DOHH2 (cell line): Measurements from ENCODE around the gene CHKB.
"Not testable (repeated sequence)": the region's sequence is repeated elsewhere in the genome, so short reads cannot be mapped to it uniquely, and the experiment has no call there.

Source experiments
- H3F3A ChIP-seq: fragments of 200-600 bp; sonication (generic), shearing (Covaris generic); 2 replicates; pipeline ENCODE4 v1.6.0; 2016; ENCODE audit warnings: antibody characterized with exemption, mild to moderate bottlenecking; ENCODE audit not compliant: control insufficient read depth, insufficient read depth
- H3K27ac ChIP-seq: fragments of 200-600 bp; sonication (generic); 2 replicates; pipeline ENCODE4 v1.5.1; 2014; ENCODE audit warnings: low read depth, mild to moderate bottlenecking, low read length, moderate library complexity
- H3K27me3 ChIP-seq: fragments of 200-600 bp; sonication (generic); 2 replicates; pipeline ENCODE4 v1.6.1; 2014; ENCODE audit warnings: mild to moderate bottlenecking, low read length, mixed read lengths; ENCODE audit not compliant: control insufficient read depth
- H3K36me3 ChIP-seq: fragments of 200-600 bp; sonication (generic); 2 replicates; pipeline ENCODE4 v1.6.1; 2014; ENCODE audit warnings: mild to moderate bottlenecking, low read length, moderate library complexity, mixed read lengths; ENCODE audit not compliant: control insufficient read depth
- H3K4me1 ChIP-seq: fragments of 200-600 bp; sonication (generic); 2 replicates; pipeline ENCODE4 v1.6.1; 2014; ENCODE audit warnings: mild to moderate bottlenecking, low read length, mixed read lengths; ENCODE audit not compliant: control insufficient read depth
- H3K4me2 ChIP-seq: fragments of 200-600 bp; sonication (generic); 2 replicates; pipeline ENCODE4 v1.6.0; 2014; ENCODE audit warnings: mild to moderate bottlenecking, low read length, moderate library complexity
- H3K4me3 ChIP-seq: fragments of 200-600 bp; sonication (generic); 2 replicates; pipeline ENCODE4 v1.5.1; 2014; ENCODE audit warnings: mild to moderate bottlenecking, low read length, mixed read lengths
- H3K79me2 ChIP-seq: fragments of 200-600 bp; sonication (generic); 2 replicates; pipeline ENCODE4 v1.6.1; 2014; ENCODE audit warnings: mild to moderate bottlenecking, low read length, mixed read lengths; ENCODE audit not compliant: control insufficient read depth
- H3K9me2 ChIP-seq: fragments of 200-600 bp; sonication (generic); replicated peaks from 2 replicates; pipeline ENCODE4 v1.6.1; 2014; ENCODE audit warnings: mild to moderate bottlenecking, low read length, mixed read lengths; ENCODE audit not compliant: control insufficient read depth
- H3K9me3 ChIP-seq: fragments of 200-600 bp; sonication (generic); 2 replicates; pipeline ENCODE4 v1.6.1; 2014; ENCODE audit warnings: antibody characterized with exemption, low read length, mixed read lengths; ENCODE audit not compliant: control insufficient read depth, insufficient read depth
- H4K20me1 ChIP-seq: fragments of 200-600 bp; sonication (generic); 2 replicates; pipeline ENCODE4 v1.6.0; 2014; ENCODE audit warnings: low read depth, mild to moderate bottlenecking, antibody characterized with exemption, low read length, moderate library complexity; ENCODE audit not compliant: control insufficient read depth, insufficient read depth
- CTCF ChIP-seq: fragments of 200-600 bp; sonication (generic); IDR thresholded peaks from one replicate; pipeline ENCODE4 v1.5.1; 2014; ENCODE audit warnings: antibody characterized with exemption, mild to moderate bottlenecking, low read depth, low read length; ENCODE audit not compliant: poor library complexity, severe bottlenecking
- EZH2phosphoT487 ChIP-seq: fragments of 200-600 bp; sonication (generic); IDR thresholded peaks from 2 replicates; pipeline ENCODE4 v1.6.1; 2017; ENCODE audit warnings: borderline replicate concordance, mild to moderate bottlenecking, antibody characterized with exemption, low read length, moderate library complexity, mixed read lengths

Gene CHKB

GRCh38 chr22:50537765-50538164, 44.9 kb downstream of the CHKB start:
- Histone ChIP-seq H3K79me2 (no peaks in the 10 kb centered on the region; the same call in 1 of the 2 replicates), H3K9me2 (no peaks in the 10 kb centered on the region), H3K4me1 (peaks cover 99% of the 10 kb centered on the region), H3K9me3 (no peaks in the 10 kb centered on the region), H3K4me2 (no peak overlapping the region), H3F3A (peaks cover 62% of the 10 kb centered on the region), H4K20me1 (no peaks in the 10 kb centered on the region), H3K27me3 (no peaks in the 10 kb centered on the region), H3K27ac (peak overlapping the region; percentile 94), H3K4me3 (no peak overlapping the region), H3K36me3 (no peaks in the 10 kb centered on the region)
- TF ChIP-seq EZH2phosphoT487: no peak
- no peak for TF ChIP-seq CTCF

GRCh38 chr22:50536226-50536625, 46.4 kb downstream of the CHKB start:
- Histone ChIP-seq H3K9me3 (no peaks in the 10 kb centered on the region), H3K79me2 (peaks cover 15% of the 10 kb centered on the region), H3K9me2 (no peaks in the 10 kb centered on the region), H3K4me2 (peak overlapping the region; percentile 76), H3K27ac (peak overlapping the region; percentile 97), H3K36me3 (no peaks in the 10 kb centered on the region; the same call in 1 of the 2 replicates), H3K4me3 (peak overlapping the region; percentile 36; the same call in 1 of the 2 replicates), H3K4me1 (peaks cover 93% of the 10 kb centered on the region), H4K20me1 (no peaks in the 10 kb centered on the region), H3F3A (peaks cover 56% of the 10 kb centered on the region), H3K27me3 (no peaks in the 10 kb centered on the region)
- TF ChIP-seq CTCF (no peak), EZH2phosphoT487 (no peak)

GRCh38 chr22:50535113-50535512, 47.5 kb downstream of the CHKB start:
- TF ChIP-seq EZH2phosphoT487: no peak
- no peak for TF ChIP-seq CTCF
- H3K4me2 ChIP-seq: peak overlapping the region; percentile 76

GRCh38 chr22:50533856-50534711, 48.6 kb downstream of the CHKB start:
- not testable (repeated sequence) for H3K9me3 ChIP-seq, H3K9me2 ChIP-seq, H3K27me3 ChIP-seq, H4K20me1 ChIP-seq, H3K36me3 ChIP-seq
- H3K4me3 ChIP-seq: peak overlapping the region; percentile 69
- H3K4me1 ChIP-seq: peaks cover 83% of the 10 kb centered on the region
- H3K27ac ChIP-seq: peak overlapping the region; percentile 97
- H3F3A ChIP-seq: peaks cover 42% of the 10 kb centered on the region
- peaks cover 17% of the 10 kb centered on the region for H3K79me2 ChIP-seq
- H3K4me2 ChIP-seq: peak overlapping the region; percentile 94

More at GRCh38 chr22:50535113-50535512, 47.5 kb downstream of the CHKB start:
- Histone ChIP-seq H3K9me3 (no peaks in the 10 kb centered on the region), H3K4me3 (peak overlapping the region; percentile 54), H3F3A (peaks cover 47% of the 10 kb centered on the region), H4K20me1 (no peaks in the 10 kb centered on the region), H3K36me3 (peaks cover 2% of the 10 kb centered on the region; the same call in 1 of the 2 replicates), H3K79me2 (peaks cover 17% of the 10 kb centered on the region), H3K27me3 (no peaks in the 10 kb centered on the region), H3K27ac (peak overlapping the region; percentile 97), H3K9me2 (no peaks in the 10 kb centered on the region), H3K4me1 (peaks cover 88% of the 10 kb centered on the region)
